Prostate gland (tissue), 2 donors: ENCODE data around the gene POU6F1. TPM values are rescaled to one million over a fixed set of nuclear protein-coding genes. Genes with fewer than 3 reads are reported as not detected.
A peak's percentile ranks its signal among the peaks of the same experiment; 100 is the strongest.

ENCODE experiments used
- DNase-seq: peaks from one replicate; pipeline ENCODE4 v3.0.0-alpha.2; 2019; ENCODE audit warnings: low spot score
- H3K27ac ChIP-seq, 2 donors: fragments of 200-600 bp; sonication (generic); 2 replicates each; pipeline ENCODE4 v1.5.1; 2017 to 2019
- H3K27me3 ChIP-seq: fragments of 200-600 bp; sonication (generic); replicated peaks from 2 replicates; pipeline ENCODE4 v1.5.1; 2019; ENCODE audit not compliant: insufficient read depth
- H3K36me3 ChIP-seq, 2 donors: fragments of 200-600 bp; sonication (generic); 1 replicate in 1 of 2; 2 replicates in 1 of 2; pipeline versions ENCODE4 v1.5.1 to v1.8.1; 2017 to 2019
- H3K4me1 ChIP-seq: fragments of 200-600 bp; sonication (generic); replicated peaks from 2 replicates; pipeline ENCODE4 v1.5.1; 2019
- H3K4me3 ChIP-seq, 2 donors: fragments of 200-600 bp; sonication (generic); 2 replicates each; pipeline ENCODE4 v1.5.1; 2017 to 2019
- H3K9me3 ChIP-seq: fragments of 200-600 bp; sonication (generic); 2 replicates; pipeline ENCODE4 v1.5.1; 2017
- CTCF ChIP-seq, 4 experiments: fragments of 200-600 bp in 2 of 4; fragments of 450-650 bp in 2 of 4; sonication (generic) in 2 of 4; IDR thresholded peaks; 1 replicate in 3 of 4; 2 replicates in 1 of 4; pipeline ENCODE4 v1.5.1; 2016 to 2019; ENCODE audit warnings: antibody characterized with exemption in 4 of 4, mild to moderate bottlenecking in 2 of 4, moderate library complexity in 2 of 4
- POLR2A ChIP-seq: fragments of 450-650 bp; IDR thresholded peaks from one replicate; pipeline ENCODE4 v1.6.1; 2016; ENCODE audit warnings: antibody characterized with exemption, mild to moderate bottlenecking
- POLR2AphosphoS5 ChIP-seq: sonication (generic); formaldehyde crosslinking; IDR thresholded peaks from one replicate; pipeline ENCODE4 v1.6.1; 2017; ENCODE audit warnings: antibody characterized with exemption
- WGBS: methylation state at CpG from one replicate; pipeline ENCODE4 v1.1.5; 2018; 5-methylcytosine and 5-hydroxymethylcytosine counted together
- intact Hi-C: fragments of 100-400 bp; cut with DNase I; formaldehyde crosslinking; loops from one replicate; pipeline ENCODE4 v1.14.2; 2022
- total RNA-seq, 2 donors: library from RNA; depleted of rRNA; stranded (reverse); fragments of >200 nt; gene quantifications; one replicate each; pipeline ENCODE4 v1.1.0, GENCODE V29; 2016

POU6F1 gene
- total RNA-seq, 2 donors from 2014 or later, result 13.5 to 17.2 TPM

DNA sequence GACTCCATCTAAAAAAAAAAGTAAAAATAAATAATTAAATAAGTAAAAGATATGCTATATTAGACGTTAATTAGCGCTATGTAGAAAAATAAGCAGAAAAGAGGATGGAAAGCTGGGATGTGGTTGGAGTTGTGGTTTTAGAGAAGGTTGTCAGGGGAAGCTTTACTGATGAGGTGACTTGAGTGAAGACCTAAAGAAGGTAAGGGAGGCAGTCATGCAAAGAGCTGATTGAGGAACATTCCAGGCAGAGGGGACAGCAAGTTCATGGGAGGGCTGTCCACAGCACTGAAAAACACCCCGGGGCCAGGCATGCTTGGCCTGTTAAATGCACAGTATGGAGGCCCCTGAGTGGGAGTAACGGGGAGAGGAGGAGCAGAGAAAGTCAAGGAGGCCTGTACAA, 36.7 kb upstream of the POU6F1 start:
- 83% methylated on average over 4 of the region's 4 CpGs for WGBS
- H3K4me1 ChIP-seq, result no peaks in the 10 kb centered on the region
- no peaks in the 10 kb centered on the region for H3K9me3 ChIP-seq
- DNase-seq, result no peak
- no peak overlapping the region for H3K4me3 ChIP-seq
- H3K27ac ChIP-seq, result no peak overlapping the region
- intact Hi-C loops, result no loop called here
- H3K27me3 ChIP-seq, result no peaks in the 10 kb centered on the region
- no peaks in the 10 kb centered on the region for H3K36me3 ChIP-seq
- TF ChIP-seq POLR2A (no peak), POLR2AphosphoS5 (no peak), CTCF (IDR thresholded peaks at IDR 0.05) (no peak)

- WGBS, result 97% methylated on average over 1 of the region's 1 CpG
- TF ChIP-seq CTCF (IDR thresholded peaks at IDR 0.05) (no peak), POLR2AphosphoS5 (no peak), POLR2A (no peak)
- intact Hi-C loops, result no loop called here
- H3K4me1 ChIP-seq, result no peaks in the 10 kb centered on the region
- H3K36me3 ChIP-seq, result no peaks in the 10 kb centered on the region
- no peak overlapping the region for H3K27ac ChIP-seq
- H3K4me3 ChIP-seq, result no peak overlapping the region
- DNase-seq, result no peak
- H3K9me3 ChIP-seq, result no peaks in the 10 kb centered on the region
- no peaks in the 10 kb centered on the region for H3K27me3 ChIP-seq
Measured at GRCh38 chr12:51253276-51253675, 35.4 kb upstream of the POU6F1 start.

DNA sequence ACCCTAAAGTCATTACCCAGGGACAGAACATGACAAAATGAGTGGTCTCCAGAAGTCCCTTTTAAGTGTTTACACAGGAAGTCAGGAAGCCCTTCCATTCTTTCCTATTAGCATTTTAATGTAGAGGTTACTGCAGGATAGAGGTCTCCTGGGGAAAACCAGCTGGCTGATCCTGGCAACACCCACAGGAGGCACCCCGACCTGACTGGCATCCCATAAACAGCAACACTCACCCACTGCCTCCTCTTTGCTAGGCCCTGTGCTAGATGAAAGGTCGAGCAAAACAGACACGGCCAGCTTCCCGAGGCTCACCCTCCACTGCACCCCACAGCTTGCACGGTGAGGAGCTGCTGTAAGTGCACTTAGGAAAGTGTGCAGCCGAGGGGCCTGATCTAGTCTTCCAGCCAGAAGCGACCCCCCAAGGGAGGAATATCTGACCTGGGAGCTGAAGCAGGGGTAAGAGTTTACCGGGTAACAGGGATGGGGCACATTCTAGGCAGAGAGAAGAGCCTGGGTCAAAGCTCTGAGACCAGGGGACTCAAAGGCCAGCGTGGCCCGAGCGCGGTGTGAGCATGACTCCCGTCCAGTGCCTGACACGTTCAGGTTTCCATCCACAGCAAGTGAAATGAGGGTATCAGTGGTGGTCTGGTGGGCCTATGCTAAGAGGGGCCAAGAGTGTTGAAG, 29.8 kb upstream of the POU6F1 start:
- intact Hi-C loops, result no loop called here
- no peak overlapping the region for H3K4me3 ChIP-seq
- no peak for DNase-seq
- no peak overlapping the region for H3K27ac ChIP-seq
- 63% methylated on average over 14 of the region's 14 CpGs for WGBS
- no peaks in the 10 kb centered on the region for H3K27me3 ChIP-seq
- TF ChIP-seq CTCF (IDR thresholded peaks at IDR 0.05) (no peak), POLR2A (no peak), POLR2AphosphoS5 (no peak)
- no peaks in the 10 kb centered on the region for H3K36me3 ChIP-seq
- H3K9me3 ChIP-seq, result no peaks in the 10 kb centered on the region
- H3K4me1 ChIP-seq, result no peaks in the 10 kb centered on the region

- peak in 1 of 4 experiments; percentile 13 for TF ChIP-seq CTCF (IDR thresholded peaks at IDR 0.05)
- no peak for TF ChIP-seq POLR2A
- no peak for TF ChIP-seq POLR2AphosphoS5
- no peak for DNase-seq
- Histone ChIP-seq H3K27ac (no peak overlapping the region), H3K4me1 (no peaks in the 10 kb centered on the region), H3K36me3 (no peaks in the 10 kb centered on the region), H3K9me3 (no peaks in the 10 kb centered on the region), H3K4me3 (no peak overlapping the region), H3K27me3 (no peaks in the 10 kb centered on the region)
- intact Hi-C loops, result no loop called here
- 35% methylated on average over 7 of the region's 7 CpGs for WGBS
Measured at GRCh38 chr12:51246254-51246853, 28.5 kb upstream of the POU6F1 start.
